Measurements from ENCODE around the gene PPAT. TPM values are rescaled to one million over a fixed set of nuclear protein-coding genes. Genes with fewer than 3 reads are reported as not detected.
A peak's percentile ranks its signal among the peaks of the same experiment; 100 is the strongest.

Gene PPAT
- total and polyA plus RNA-seq, 2 experiments from 2014 or later: 8.0 to 8.5 TPM

GRCh38 chr4:56360071-56360470 lies 75.3 kb downstream of the PPAT start:
- no peaks in the 10 kb centered on the region for H3K9me3 ChIP-seq (ENCODE audit: low read depth)
- no peaks in the 10 kb centered on the region for H3K79me2 ChIP-seq (ENCODE audit: insufficient read depth)
- H3K4me2 ChIP-seq (ENCODE audit: unreplicated experiment): no peak overlapping the region
- H3K36me3 ChIP-seq (ENCODE audit: low read depth): no peaks in the 10 kb centered on the region
- no peaks in the 10 kb centered on the region for H3K4me1 ChIP-seq (ENCODE audit: insufficient read depth)
- H2AFZ ChIP-seq: no peak overlapping the region
- no peaks in the 10 kb centered on the region for H3F3A ChIP-seq (ENCODE audit: insufficient read depth)
- no peak overlapping the region for H3K27ac ChIP-seq
- DNase-seq: peak; percentile 53
- TF ChIP-seq EZH2 (IDR thresholded peaks at IDR 0.05; ENCODE audit: insufficient read depth, poor library complexity, severe bottlenecking) (no peak), EZH2phosphoT487 (IDR thresholded peaks at IDR 0.05; ENCODE audit: insufficient read depth, low read depth) (no peak)
- in situ Hi-C loops (cut with MboI): no loop called here
- H3K9me2 ChIP-seq (ENCODE audit: insufficient read depth): no peaks in the 10 kb centered on the region; the same call in 1 of the 2 replicates
- no peak overlapping the region for H3K4me3 ChIP-seq
- H4K20me1 ChIP-seq (ENCODE audit: insufficient read depth): no peaks in the 10 kb centered on the region
- H3K9ac ChIP-seq: no peak overlapping the region
- no peaks in the 10 kb centered on the region for H3K27me3 ChIP-seq (replicated peaks; ENCODE audit: insufficient read depth)

GRCh38 chr4:56356650-56357049 lies 78.8 kb downstream of the PPAT start:
- Histone ChIP-seq H3K9me2 (ENCODE audit: insufficient read depth) (no peaks in the 10 kb centered on the region; the same call in 1 of the 2 replicates), H4K20me1 (ENCODE audit: insufficient read depth) (no peaks in the 10 kb centered on the region), H3K79me2 (ENCODE audit: insufficient read depth) (no peaks in the 10 kb centered on the region), H2AFZ (no peak overlapping the region), H3K36me3 (ENCODE audit: low read depth) (no peaks in the 10 kb centered on the region), H3K9me3 (ENCODE audit: low read depth) (no peaks in the 10 kb centered on the region), H3K4me2 (ENCODE audit: unreplicated experiment) (no peak overlapping the region), H3K4me3 (no peak overlapping the region), H3K27ac (no peak overlapping the region), H3K27me3 (replicated peaks; ENCODE audit: insufficient read depth) (no peaks in the 10 kb centered on the region), H3K9ac (no peak overlapping the region), H3K4me1 (ENCODE audit: insufficient read depth) (no peaks in the 10 kb centered on the region), H3F3A (ENCODE audit: insufficient read depth) (no peaks in the 10 kb centered on the region)
- in situ Hi-C loops (cut with MboI): no loop called here
- DNase-seq: no peak
- TF ChIP-seq EZH2 (IDR thresholded peaks at IDR 0.05; ENCODE audit: insufficient read depth, poor library complexity, severe bottlenecking) (no peak), EZH2phosphoT487 (IDR thresholded peaks at IDR 0.05; ENCODE audit: insufficient read depth, low read depth) (no peak)
- 98 to 99% methylated on average over 9 of the region's 9 CpGs for WGBS, 2 experiments (ENCODE audit: low coverage in 1 of 2, low lambda C conversion rate in 2 of 2, missing lambda C conversion rate in 2 of 2)

DNA sequence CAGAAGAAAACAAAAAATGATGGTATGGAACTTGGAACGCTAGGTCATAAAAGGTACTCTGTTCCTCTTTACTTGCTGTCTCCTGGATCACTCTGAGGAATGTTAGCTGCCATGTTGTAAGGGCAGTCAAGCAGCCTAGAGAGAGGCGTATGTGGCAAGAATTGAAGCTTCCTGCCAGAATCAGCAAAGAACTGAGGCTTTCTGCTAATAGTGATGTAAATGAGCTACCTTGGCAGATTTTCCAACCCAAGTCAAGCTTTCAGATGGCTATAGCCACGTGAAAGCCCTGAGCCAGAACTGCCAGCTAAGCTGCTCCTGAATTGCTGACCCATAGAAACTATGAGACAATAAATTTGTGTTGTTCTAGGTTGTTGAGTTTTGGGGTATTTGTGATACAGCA lies 86.8 kb downstream of the PPAT start:
- WGBS, 2 experiments (ENCODE audit: low coverage in 1 of 2, low lambda C conversion rate in 2 of 2, missing lambda C conversion rate in 2 of 2): 83 to 85% methylated on average over 3 of the region's 3 CpGs
- no peaks in the 10 kb centered on the region for H3K9me2 ChIP-seq (ENCODE audit: insufficient read depth)
- H3K4me1 ChIP-seq (ENCODE audit: insufficient read depth): no peaks in the 10 kb centered on the region
- H3K27me3 ChIP-seq (replicated peaks; ENCODE audit: insufficient read depth): no peaks in the 10 kb centered on the region
- no peak overlapping the region for H3K27ac ChIP-seq
- H3K36me3 ChIP-seq (ENCODE audit: low read depth): 0 out of 2 replicates have a peak, but pooled peaks cover 8% of the 10 kb centered on the region
- H2AFZ ChIP-seq: no peak overlapping the region
- no peak overlapping the region for H3K4me3 ChIP-seq
- no peaks in the 10 kb centered on the region for H3K79me2 ChIP-seq (ENCODE audit: insufficient read depth)
- in situ Hi-C loops (cut with MboI): no loop called here
- H3K4me2 ChIP-seq (ENCODE audit: unreplicated experiment): no peak overlapping the region
- DNase-seq: no peak
- TF ChIP-seq EZH2phosphoT487 (IDR thresholded peaks at IDR 0.05; ENCODE audit: insufficient read depth, low read depth): no peak
- no peak for TF ChIP-seq EZH2 (IDR thresholded peaks at IDR 0.05; ENCODE audit: insufficient read depth, poor library complexity, severe bottlenecking)
- H3F3A ChIP-seq (ENCODE audit: insufficient read depth): no peaks in the 10 kb centered on the region
- no peak overlapping the region for H3K9ac ChIP-seq
- H3K9me3 ChIP-seq (ENCODE audit: low read depth): no peaks in the 10 kb centered on the region
- no peaks in the 10 kb centered on the region for H4K20me1 ChIP-seq (ENCODE audit: insufficient read depth)

- no peak for TF ChIP-seq EZH2phosphoT487 (IDR thresholded peaks at IDR 0.05; ENCODE audit: insufficient read depth, low read depth)
- TF ChIP-seq EZH2 (IDR thresholded peaks at IDR 0.05; ENCODE audit: insufficient read depth, poor library complexity, severe bottlenecking): no peak
- Histone ChIP-seq H3K27ac (no peak overlapping the region), H3K4me3 (no peak overlapping the region), H3K9me3 (ENCODE audit: low read depth) (no peaks in the 10 kb centered on the region), H2AFZ (no peak overlapping the region), H3K9ac (no peak overlapping the region), H3K4me2 (ENCODE audit: unreplicated experiment) (no peak overlapping the region), H3K36me3 (ENCODE audit: low read depth) (0 out of 2 replicates have a peak, but pooled peaks cover 8% of the 10 kb centered on the region), H3K79me2 (ENCODE audit: insufficient read depth) (no peaks in the 10 kb centered on the region), H3K27me3 (replicated peaks; ENCODE audit: insufficient read depth) (no peaks in the 10 kb centered on the region), H3K9me2 (ENCODE audit: insufficient read depth) (no peaks in the 10 kb centered on the region), H3K4me1 (ENCODE audit: insufficient read depth) (no peaks in the 10 kb centered on the region), H4K20me1 (ENCODE audit: insufficient read depth) (no peaks in the 10 kb centered on the region), H3F3A (ENCODE audit: insufficient read depth) (no peaks in the 10 kb centered on the region)
- in situ Hi-C loops (cut with MboI): no loop called here
- WGBS, 2 experiments (ENCODE audit: low coverage in 1 of 2, low lambda C conversion rate in 2 of 2, missing lambda C conversion rate in 2 of 2): 64 to 71% methylated on average over 4 of the region's 4 CpGs
- peak; percentile 16 for DNase-seq
These were observed 90.0 kb downstream of the PPAT start for GRCh38 chr4:56345458-56345857.

Other genes with a start within 250 kb of the PPAT start
- gene AASDH, start 48.1 kb downstream of the PPAT start, total RNA-seq (2014; rRNA removed; shearing (Covaris generic)): 8.6 and 16.5 TPM in 2 replicates
- gene AASDH, start 48.1 kb downstream of the PPAT start, polyA plus RNA-seq (2016; fragmentation: Nextera tagmentation; extraction: Ambion mirVana): 11.5 and 14.5 TPM in 2 replicates
- gene PAICS, start 645 bp upstream of the PPAT start, total RNA-seq (2014; rRNA removed; shearing (Covaris generic)): 40.2 and 42.4 TPM in 2 replicates
- 80.2 and 82.2 TPM in 2 replicates for gene PAICS, start 645 bp upstream of the PPAT start, polyA plus RNA-seq (2016; fragmentation: Nextera tagmentation; extraction: Ambion mirVana)
- gene SRP72, start 32.0 kb upstream of the PPAT start, total RNA-seq (2014; rRNA removed; shearing (Covaris generic)): 64.7 and 70.0 TPM in 2 replicates
- gene SRP72, start 32.0 kb upstream of the PPAT start, polyA plus RNA-seq (2016; fragmentation: Nextera tagmentation; extraction: Ambion mirVana): 128 and 146 TPM in 2 replicates
- not detected in 2 replicates for gene ARL9, start 70.2 kb upstream of the PPAT start, total RNA-seq (2014; rRNA removed; shearing (Covaris generic))
- gene ARL9, start 70.2 kb upstream of the PPAT start, polyA plus RNA-seq (2016; fragmentation: Nextera tagmentation; extraction: Ambion mirVana): 0.24 and 0.29 TPM in 2 replicates
- gene HOPX, start 245.7 kb upstream of the PPAT start, total RNA-seq (2014; rRNA removed; shearing (Covaris generic)): not detected in 2 replicates
- gene HOPX, start 245.7 kb upstream of the PPAT start, polyA plus RNA-seq (2016; fragmentation: Nextera tagmentation; extraction: Ambion mirVana): not detected in 2 replicates

All from GM23248 (cell line).